Astrocyte of the spinal cord (primary cell): ENCODE results near the gene LPIN3.

Experiments
- DNase-seq: peaks from one replicate; pipeline ENCODE4 v3.0.0; 2011; ENCODE audit warnings: low read depth, low spot score
- H3K4me3 ChIP-seq: 2 replicates; pipeline ENCODE4 v1.5.1; 2011; ENCODE audit warnings: low read depth, mild to moderate bottlenecking, low read length, moderate library complexity
- CTCF ChIP-seq: IDR thresholded peaks from 2 replicates; pipeline ENCODE4 v1.5.1; 2012; ENCODE audit warnings: low read depth, mild to moderate bottlenecking, low read length, inconsistent platforms
- in situ Hi-C: cut with HindIII; loops from 2 replicates; pipeline ENCODE4 v1.10.0; 2017; ENCODE audit warnings: low sequenced_read_pairs

LPIN3 gene

GRCh38 chr20:41340327-41341055 is at the start of gene LPIN3:
LPIN3 (plus strand) TSS chr20:41340821; CDS start chr20:41345804, 4,983 bp downstream.
- no peak for TF ChIP-seq CTCF

GRCh38 chr20:41293269-41294037 is 47.2 kb upstream of the LPIN3 start:
- no peak for TF ChIP-seq CTCF
- in situ Hi-C loops: no loop called here
- no peak overlapping the region for H3K4me3 ChIP-seq
- no peak for DNase-seq

More at GRCh38 chr20:41340327-41341055, at the start of gene LPIN3:
- H3K4me3 ChIP-seq: peak within 1 kb of the TSS; percentile 39
- in situ Hi-C loops: no loop called here
- peak; percentile 81 for DNase-seq

GRCh38 chr20:41299899-41300298 is 40.7 kb upstream of the LPIN3 start:
- no peak overlapping the region for H3K4me3 ChIP-seq
- DNase-seq: no peak
- in situ Hi-C loops: no loop called here
- TF ChIP-seq CTCF: no peak

- no peak overlapping the region for H3K4me3 ChIP-seq
- TF ChIP-seq CTCF: no peak
- in situ Hi-C loops: no loop called here
- no peak for DNase-seq
These were observed 40.2 kb upstream of the LPIN3 start for GRCh38 chr20:41300383-41300782.

- in situ Hi-C loops: no loop called here
- no peak for TF ChIP-seq CTCF
- DNase-seq: no peak
- H3K4me3 ChIP-seq: no peak overlapping the region
These were observed 39.7 kb upstream of the LPIN3 start for GRCh38 chr20:41300886-41301285.

GRCh38 chr20:41304002-41304401 is 36.6 kb upstream of the LPIN3 start:
- H3K4me3 ChIP-seq: no peak overlapping the region
- TF ChIP-seq CTCF: no peak
- DNase-seq: no peak
- in situ Hi-C loops: no loop called here
